ENCODE data around the gene NME7.
"Not testable (repeated sequence)": the region's sequence is repeated elsewhere in the genome, so short reads cannot be mapped to it uniquely, and the experiment has no call there.

Gene NME7

GRCh38 chr1:169342096-169342495 lies 25.5 kb downstream of the NME7 start:
- not testable (repeated sequence) for DNase-seq (ENCODE audit: low read depth)

DNA sequence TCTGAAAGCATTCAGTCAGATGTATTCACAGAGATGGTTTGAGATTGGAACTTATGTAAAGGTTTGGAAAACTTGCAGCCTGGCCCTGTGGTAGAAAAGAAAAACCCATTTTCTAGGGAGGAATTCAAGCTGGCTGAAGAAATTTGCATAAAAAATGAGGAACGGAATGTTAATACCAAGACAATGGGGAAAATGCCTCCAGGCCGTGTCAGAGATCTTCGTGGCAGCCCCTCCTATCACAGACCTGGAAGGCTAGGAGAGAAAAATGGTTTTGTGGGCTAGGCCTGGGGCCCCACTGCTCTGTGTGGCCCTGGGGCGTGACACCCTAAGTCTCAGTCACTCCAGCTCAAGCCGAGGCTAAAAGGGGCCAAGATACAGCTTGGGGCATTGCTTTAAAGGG lies 26.7 kb downstream of the NME7 start:
- DNase-seq (ENCODE audit: low read depth), result no peak

- no peak for DNase-seq (ENCODE audit: low read depth)
Observed at GRCh38 chr1:169339773-169340172, 27.8 kb downstream of the NME7 start.

DNA sequence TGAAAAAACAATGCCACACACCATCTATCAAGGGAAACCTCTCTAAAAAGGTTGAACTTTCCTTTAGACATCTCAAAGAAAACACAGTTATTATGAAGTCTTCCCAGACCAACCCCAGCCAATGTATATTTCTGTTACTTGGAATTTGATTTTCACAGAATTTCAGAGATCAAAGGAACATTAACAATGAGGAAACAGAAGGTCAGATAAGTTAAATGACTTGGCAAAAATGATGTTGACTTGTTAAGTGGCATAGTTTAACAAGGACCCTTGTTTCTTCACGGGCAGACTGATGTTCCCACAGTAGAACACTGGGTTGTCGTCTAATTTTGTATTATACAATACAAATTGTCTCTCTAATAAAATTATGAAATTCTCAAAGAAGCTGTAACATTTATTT lies 29.0 kb downstream of the NME7 start:
- no peak for DNase-seq (ENCODE audit: low read depth)

DNA sequence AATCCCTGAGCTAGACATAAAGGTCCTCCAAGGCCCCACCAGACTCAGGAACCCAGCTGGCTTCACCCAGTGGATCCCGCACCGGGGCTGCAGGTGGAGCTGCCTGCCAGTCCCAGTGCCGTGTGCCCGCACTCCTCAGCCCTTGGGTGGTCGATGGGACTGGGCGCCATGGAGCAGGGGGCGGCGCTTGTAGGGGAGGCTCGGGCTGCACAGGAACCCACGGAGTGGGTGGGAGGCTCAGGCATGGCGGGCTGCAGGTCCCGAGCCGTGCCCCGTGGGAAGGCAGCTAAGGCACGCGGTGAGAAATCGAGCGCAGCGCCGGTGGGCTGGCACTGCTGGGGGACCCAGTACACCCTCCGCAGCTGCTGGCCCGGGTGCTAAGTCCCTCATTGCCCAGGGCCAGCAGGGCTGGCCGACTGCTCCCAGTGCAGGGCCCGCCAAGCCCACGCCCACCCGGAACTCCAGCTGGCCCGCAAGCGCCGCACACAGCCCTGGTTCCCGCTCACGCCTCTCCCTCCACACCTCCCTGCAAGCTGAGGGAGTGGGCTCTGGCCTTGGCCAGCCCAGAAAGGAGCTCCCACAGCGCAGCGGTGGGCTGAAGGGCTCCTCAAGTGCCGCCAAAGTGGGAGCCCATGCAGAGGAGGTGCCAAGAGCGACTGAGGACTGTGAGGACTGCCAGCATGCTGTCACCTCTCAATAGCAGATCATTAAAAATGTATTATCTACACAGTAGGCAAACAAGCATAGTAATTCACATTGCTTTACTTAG lies 30.5 kb downstream of the NME7 start:
- not testable (repeated sequence) for DNase-seq (ENCODE audit: low read depth)

- not testable (repeated sequence) for DNase-seq (ENCODE audit: low read depth)
Observed at GRCh38 chr1:169334727-169335126, 32.9 kb downstream of the NME7 start.

- no peak for DNase-seq (ENCODE audit: low read depth)
Observed at GRCh38 chr1:169330927-169331326, 36.7 kb downstream of the NME7 start.

DNA sequence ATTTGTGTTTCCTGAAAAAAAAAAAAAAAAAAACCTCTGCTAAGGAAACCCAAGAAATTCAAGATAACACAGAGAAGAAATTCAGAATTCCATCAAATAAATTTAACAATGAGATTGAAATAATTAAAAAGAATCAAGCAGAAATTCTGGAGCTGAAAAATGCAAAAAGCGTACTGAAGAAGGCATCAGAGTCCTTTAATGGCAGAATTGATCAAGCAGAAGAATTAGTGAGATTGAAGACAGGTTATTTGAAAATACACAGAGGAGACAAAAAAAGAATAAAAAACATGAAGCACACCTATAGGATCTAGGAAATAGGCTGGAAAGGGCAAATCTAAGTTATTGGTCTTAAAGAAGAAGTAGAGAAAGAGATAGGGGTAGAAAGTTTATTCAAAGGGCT lies 38.2 kb downstream of the NME7 start:
- DNase-seq (ENCODE audit: low read depth), result no peak

DNA sequence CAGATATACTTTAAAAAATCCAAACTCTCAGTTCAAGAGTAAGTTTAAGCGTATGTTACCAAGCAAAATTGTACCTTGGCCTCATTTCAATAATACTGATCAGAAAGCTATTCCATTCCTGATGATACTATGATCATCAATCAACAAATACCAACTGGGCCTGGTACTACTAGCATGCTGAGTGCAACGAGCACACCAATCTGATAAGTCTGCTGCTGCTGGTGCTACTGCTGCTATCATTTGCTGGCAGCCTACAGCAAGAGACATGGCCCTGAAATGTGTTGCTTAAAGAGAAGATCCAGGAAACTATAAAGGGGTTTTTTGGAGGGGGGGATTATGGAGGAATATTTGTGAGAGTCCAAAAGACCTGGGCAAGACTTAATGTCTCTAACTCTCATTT lies 39.7 kb downstream of the NME7 start:
- DNase-seq (ENCODE audit: low read depth), result no peak

- no peak for DNase-seq (ENCODE audit: low read depth)
Observed at GRCh38 chr1:169326956-169327268, 40.7 kb downstream of the NME7 start.

GRCh38 chr1:169326261-169326955 lies 41.2 kb downstream of the NME7 start:
- no peak for DNase-seq (ENCODE audit: low read depth)

DNA sequence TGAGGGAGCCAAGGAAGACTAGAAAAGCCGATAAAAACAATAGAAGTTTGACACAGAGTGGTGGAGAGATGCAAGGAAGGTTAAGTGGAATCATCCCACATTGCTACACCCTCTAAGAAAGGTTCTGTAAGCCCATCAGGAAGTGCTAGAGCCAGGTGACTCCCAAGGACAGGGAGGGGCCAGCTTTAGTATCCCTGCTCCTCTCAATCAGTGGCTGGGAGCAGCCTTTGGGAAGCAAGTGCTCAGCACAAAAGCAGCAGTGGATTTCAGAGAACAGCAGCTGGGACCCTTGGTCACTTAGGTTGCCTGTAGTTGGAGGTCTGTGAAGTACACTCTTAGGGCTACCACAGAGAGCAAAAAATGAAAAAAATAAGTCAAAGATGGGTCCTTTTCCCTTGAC lies 42.5 kb downstream of the NME7 start:
- DNase-seq (ENCODE audit: low read depth), result no peak

GRCh38 chr1:169322138-169322537 lies 45.5 kb downstream of the NME7 start:
- no peak for DNase-seq (ENCODE audit: low read depth)

DNA sequence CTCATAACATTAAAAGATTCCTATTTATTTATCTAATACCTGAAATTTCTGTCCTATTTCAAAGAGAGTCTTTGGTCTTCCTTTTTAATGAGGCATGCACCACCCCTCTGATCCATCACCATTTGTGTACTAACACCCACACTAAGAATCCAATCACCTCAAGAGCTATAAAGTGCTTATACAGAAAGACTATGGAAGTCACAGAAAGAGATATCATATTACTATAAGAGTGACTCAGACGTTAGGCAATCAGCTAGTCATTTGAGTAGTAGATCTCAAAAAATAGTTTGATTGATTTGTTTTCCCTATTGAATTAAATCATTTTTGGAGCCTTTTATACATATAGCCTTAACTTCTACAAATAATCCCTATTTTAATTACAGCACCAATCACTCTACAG lies 46.1 kb downstream of the NME7 start:
- no peak for DNase-seq (ENCODE audit: low read depth)

DNA sequence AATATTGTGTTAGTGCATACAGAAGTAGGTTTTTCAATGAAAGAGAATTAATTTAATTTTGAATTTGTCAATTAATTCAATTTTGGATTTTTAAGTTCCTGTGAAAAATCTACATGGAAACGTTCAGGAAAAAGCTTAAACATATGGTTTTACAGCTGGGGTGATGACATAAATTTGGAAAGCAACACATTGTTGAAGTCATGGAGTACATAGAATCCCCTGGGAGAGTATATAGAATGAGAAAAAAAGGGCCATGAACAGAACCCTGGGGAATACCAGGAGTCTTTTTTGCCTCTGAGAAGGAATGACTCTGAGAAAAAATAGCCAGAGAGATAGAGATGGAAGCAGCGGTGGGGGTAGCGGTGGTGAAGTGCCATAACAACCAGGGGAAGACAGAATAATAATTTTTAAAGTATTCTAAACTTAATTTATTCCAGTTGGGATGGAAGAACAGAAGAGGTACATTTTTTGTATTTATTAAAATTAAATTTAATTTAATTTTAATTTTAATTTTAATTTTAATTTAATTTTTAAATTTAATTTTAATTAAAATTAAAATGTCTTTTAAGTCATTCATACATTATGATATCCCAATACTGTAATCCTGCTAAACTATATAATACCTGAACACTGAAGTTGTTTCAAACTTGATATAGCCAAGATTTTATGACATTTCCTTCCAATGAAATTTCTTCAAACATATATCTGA lies 48.9 kb downstream of the NME7 start:
- DNase-seq (ENCODE audit: low read depth), result no peak

GRCh38 chr1:169316556-169316955 lies 51.0 kb downstream of the NME7 start:
- DNase-seq (ENCODE audit: low read depth), result no peak

GRCh38 chr1:169312084-169312954 lies 55.3 kb downstream of the NME7 start:
- peak; percentile 28 for DNase-seq (ENCODE audit: low read depth)

DNA sequence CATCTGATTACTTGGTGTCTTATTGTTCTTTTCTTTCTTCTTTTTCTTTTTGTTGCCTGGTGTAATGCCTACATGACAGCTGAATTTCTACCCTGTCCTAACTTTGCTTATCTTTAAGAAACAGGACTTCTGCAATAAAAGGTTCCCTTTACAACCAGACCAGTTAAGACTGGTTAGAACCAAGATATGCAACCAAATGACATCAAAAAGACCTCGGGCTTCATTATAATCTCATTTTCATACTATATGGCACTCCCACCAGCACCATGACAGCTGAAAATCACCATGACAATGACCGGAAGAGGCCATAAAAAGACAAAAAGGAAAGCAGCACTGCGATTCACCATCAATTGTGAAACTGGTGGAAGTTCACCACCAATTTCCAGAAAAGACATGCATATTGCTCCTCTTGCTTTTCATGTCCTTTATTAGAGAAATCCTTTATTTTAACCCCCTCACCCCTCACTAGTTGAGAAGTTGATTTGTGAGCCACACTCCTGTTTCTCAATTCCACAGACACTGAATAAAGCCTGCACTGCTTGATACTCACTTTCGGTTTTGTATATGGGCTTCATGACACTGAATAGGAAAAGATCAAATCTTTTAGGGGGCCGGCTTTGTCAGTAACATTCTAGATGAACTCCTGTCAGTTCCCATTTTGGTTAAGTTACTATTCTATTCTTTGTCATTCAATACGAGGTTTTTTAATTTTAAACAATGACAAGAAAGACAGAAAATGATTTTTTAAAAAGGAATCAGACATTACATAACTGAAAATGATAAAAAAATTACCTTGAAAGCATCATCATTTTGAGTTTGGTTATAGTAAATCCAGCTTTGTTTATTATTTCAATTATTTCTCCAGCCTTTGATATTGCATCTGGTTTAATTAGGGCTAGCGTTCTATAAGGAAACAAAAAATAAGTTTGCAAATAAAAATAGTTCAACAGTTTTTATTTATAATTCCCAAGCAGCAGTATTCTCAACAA lies 58.1 kb downstream of the NME7 start:
- no peak for DNase-seq (ENCODE audit: low read depth)

GRCh38 chr1:169308313-169309039 lies 59.1 kb downstream of the NME7 start:
- DNase-seq (ENCODE audit: low read depth), result no peak

- DNase-seq (ENCODE audit: low read depth), result no peak
Observed at GRCh38 chr1:169307176-169307575, 60.4 kb downstream of the NME7 start.

Measured in activated T-cell treated with anti-CD3 and anti-CD28 coated beads for 24 hours (primary cell).